ENCODE data around the gene PPP1R14C. TPM values are rescaled to one million over a fixed set of nuclear protein-coding genes. Genes with fewer than 3 reads are reported as not detected.

PPP1R14C gene
- total RNA-seq, 1 donor = 3.6 TPM

GRCh38 chr6:150159757-150160156 is 16.9 kb downstream of the PPP1R14C start:
- Histone ChIP-seq H3K27me3 (ENCODE audit: insufficient read depth, low read length) (no peaks in the 10 kb centered on the region), H3K4me3 (ENCODE audit: insufficient read depth, low read length) (no peak overlapping the region), H3K9me3 (ENCODE audit: low read depth, low read length) (no peaks in the 10 kb centered on the region), H3K36me3 (ENCODE audit: insufficient read depth, low read length) (no peaks in the 10 kb centered on the region), H2AFZ (ENCODE audit: low read length) (no peak overlapping the region), H3K79me2 (ENCODE audit: insufficient read depth, low read length) (no peaks in the 10 kb centered on the region), H3K27ac (ENCODE audit: low read depth, low read length) (no peak overlapping the region), H3K4me1 (ENCODE audit: insufficient read depth, low read length) (no peaks in the 10 kb centered on the region), H3K4me2 (ENCODE audit: insufficient read depth, low read length) (no peak overlapping the region), H4K20me1 (ENCODE audit: insufficient read depth, low read length) (no peaks in the 10 kb centered on the region)
- no peak for DNase-seq (ENCODE audit: insufficient read length, low spot score, missing footprints)
- TF ChIP-seq, protein P1, sequence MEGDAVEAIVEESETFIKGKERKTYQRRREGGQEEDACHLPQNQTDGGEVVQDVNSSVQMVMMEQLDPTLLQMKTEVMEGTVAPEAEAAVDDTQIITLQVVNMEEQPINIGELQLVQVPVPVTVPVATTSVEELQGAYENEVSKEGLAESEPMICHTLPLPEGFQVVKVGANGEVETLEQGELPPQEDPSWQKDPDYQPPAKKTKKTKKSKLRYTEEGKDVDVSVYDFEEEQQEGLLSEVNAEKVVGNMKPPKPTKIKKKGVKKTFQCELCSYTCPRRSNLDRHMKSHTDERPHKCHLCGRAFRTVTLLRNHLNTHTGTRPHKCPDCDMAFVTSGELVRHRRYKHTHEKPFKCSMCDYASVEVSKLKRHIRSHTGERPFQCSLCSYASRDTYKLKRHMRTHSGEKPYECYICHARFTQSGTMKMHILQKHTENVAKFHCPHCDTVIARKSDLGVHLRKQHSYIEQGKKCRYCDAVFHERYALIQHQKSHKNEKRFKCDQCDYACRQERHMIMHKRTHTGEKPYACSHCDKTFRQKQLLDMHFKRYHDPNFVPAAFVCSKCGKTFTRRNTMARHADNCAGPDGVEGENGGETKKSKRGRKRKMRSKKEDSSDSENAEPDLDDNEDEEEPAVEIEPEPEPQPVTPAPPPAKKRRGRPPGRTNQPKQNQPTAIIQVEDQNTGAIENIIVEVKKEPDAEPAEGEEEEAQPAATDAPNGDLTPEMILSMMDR (IDR thresholded peaks at IDR 0.05; ENCODE audit: extremely low read depth, low read depth, low read length) = no peak

GRCh38 chr6:150163970-150164369 is 21.1 kb downstream of the PPP1R14C start:
- TF ChIP-seq, protein P1 (IDR thresholded peaks at IDR 0.05; ENCODE audit: extremely low read depth, low read depth, low read length) = no peak
- Histone ChIP-seq H3K27ac (ENCODE audit: low read depth, low read length) (no peak overlapping the region), H2AFZ (ENCODE audit: low read length) (no peak overlapping the region), H3K9me3 (ENCODE audit: low read depth, low read length) (no peaks in the 10 kb centered on the region), H4K20me1 (ENCODE audit: insufficient read depth, low read length) (no peaks in the 10 kb centered on the region), H3K36me3 (ENCODE audit: insufficient read depth, low read length) (no peaks in the 10 kb centered on the region), H3K4me2 (ENCODE audit: insufficient read depth, low read length) (no peak overlapping the region), H3K4me1 (ENCODE audit: insufficient read depth, low read length) (no peaks in the 10 kb centered on the region), H3K4me3 (ENCODE audit: insufficient read depth, low read length) (no peak overlapping the region), H3K27me3 (ENCODE audit: insufficient read depth, low read length) (no peaks in the 10 kb centered on the region), H3K79me2 (ENCODE audit: insufficient read depth, low read length) (no peaks in the 10 kb centered on the region)
- DNase-seq (ENCODE audit: insufficient read length, low spot score, missing footprints) = no peak

DNA sequence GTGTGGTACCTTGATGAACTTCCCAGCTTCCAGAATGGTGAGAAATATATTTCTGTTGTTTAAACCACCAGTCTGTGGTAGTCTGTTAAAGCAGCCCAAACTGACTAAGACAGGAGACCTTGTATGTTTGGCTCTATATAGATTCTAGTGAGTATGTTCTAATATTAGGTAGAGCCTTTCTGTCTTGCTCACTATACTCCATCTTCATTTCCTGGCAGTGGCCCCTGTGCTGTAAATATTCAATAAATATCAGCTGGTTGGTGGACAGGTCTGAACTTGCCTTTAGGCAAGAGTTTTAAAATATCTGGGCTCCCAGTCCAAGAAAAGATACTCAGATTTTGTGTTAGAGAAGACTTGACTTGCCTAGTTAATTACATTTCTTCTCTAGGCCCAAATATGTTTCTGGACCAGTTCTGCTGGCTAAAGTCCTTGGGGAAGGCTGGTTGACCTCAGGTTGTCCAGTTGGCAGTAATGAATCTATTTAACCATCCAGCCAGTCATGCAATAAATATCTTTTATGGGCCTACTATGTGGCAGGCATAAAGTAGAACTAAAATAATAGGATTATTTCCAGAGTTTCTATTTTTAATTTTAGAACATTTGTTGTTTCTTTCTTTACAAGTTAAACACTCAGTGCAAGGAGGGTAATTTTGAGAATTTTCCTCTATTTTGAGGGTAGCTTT is 22.3 kb downstream of the PPP1R14C start:
- TF ChIP-seq, protein P1 (IDR thresholded peaks at IDR 0.05; ENCODE audit: extremely low read depth, low read depth, low read length) = no peak
- Histone ChIP-seq H4K20me1 (ENCODE audit: insufficient read depth, low read length) (no peaks in the 10 kb centered on the region), H3K27ac (ENCODE audit: low read depth, low read length) (no peak overlapping the region), H3K36me3 (ENCODE audit: insufficient read depth, low read length) (no peaks in the 10 kb centered on the region), H3K4me1 (ENCODE audit: insufficient read depth, low read length) (peaks cover 8% of the 10 kb centered on the region), H3K9me3 (ENCODE audit: low read depth, low read length) (no peaks in the 10 kb centered on the region), H2AFZ (ENCODE audit: low read length) (peak overlapping the region; percentile 41), H3K79me2 (ENCODE audit: insufficient read depth, low read length) (no peaks in the 10 kb centered on the region), H3K4me3 (ENCODE audit: insufficient read depth, low read length) (no peak overlapping the region), H3K4me2 (ENCODE audit: insufficient read depth, low read length) (no peak overlapping the region), H3K27me3 (ENCODE audit: insufficient read depth, low read length) (no peaks in the 10 kb centered on the region)
- DNase-seq (ENCODE audit: insufficient read length, low spot score, missing footprints) = no peak

DNA sequence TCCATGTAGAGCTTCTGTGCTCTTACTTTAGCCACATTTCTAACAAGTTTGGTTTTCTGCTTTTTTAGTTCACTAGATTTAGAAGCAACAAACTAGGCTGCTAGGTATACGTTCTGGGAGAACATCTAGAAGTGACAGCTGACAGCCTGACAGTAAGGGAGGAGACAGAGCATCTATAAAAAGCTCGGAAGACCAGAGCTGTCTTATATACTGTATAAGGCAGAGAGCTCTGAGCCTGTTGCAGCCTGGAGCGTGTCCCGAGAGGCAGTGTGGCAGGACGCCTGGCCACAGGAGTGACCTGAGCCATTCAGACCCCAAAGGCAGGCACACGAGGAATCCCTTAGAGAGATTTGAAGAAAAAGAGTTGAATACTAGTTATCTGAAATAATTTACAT is 24.6 kb downstream of the PPP1R14C start:
- Histone ChIP-seq H3K27ac (ENCODE audit: low read depth, low read length) (no peak overlapping the region), H2AFZ (ENCODE audit: low read length) (peak overlapping the region; percentile 46), H3K9me3 (ENCODE audit: low read depth, low read length) (no peaks in the 10 kb centered on the region), H3K27me3 (ENCODE audit: insufficient read depth, low read length) (no peaks in the 10 kb centered on the region), H3K79me2 (ENCODE audit: insufficient read depth, low read length) (no peaks in the 10 kb centered on the region), H3K4me1 (ENCODE audit: insufficient read depth, low read length) (peaks cover 8% of the 10 kb centered on the region), H4K20me1 (ENCODE audit: insufficient read depth, low read length) (no peaks in the 10 kb centered on the region), H3K4me2 (ENCODE audit: insufficient read depth, low read length) (no peak overlapping the region), H3K36me3 (ENCODE audit: insufficient read depth, low read length) (no peaks in the 10 kb centered on the region), H3K4me3 (ENCODE audit: insufficient read depth, low read length) (no peak overlapping the region)
- DNase-seq (ENCODE audit: insufficient read length, low spot score, missing footprints) = no peak
- TF ChIP-seq, protein P1 (IDR thresholded peaks at IDR 0.05; ENCODE audit: extremely low read depth, low read depth, low read length) = no peak
